Measurements from ENCODE around the gene ATP7B. TPM values are rescaled to one million over a fixed set of nuclear protein-coding genes. Genes with fewer than 3 reads are reported as not detected.

The ATP7B gene
- total RNA-seq, 2 experiments from 2014 or later = 0.40 to 0.76 TPM

DNA sequence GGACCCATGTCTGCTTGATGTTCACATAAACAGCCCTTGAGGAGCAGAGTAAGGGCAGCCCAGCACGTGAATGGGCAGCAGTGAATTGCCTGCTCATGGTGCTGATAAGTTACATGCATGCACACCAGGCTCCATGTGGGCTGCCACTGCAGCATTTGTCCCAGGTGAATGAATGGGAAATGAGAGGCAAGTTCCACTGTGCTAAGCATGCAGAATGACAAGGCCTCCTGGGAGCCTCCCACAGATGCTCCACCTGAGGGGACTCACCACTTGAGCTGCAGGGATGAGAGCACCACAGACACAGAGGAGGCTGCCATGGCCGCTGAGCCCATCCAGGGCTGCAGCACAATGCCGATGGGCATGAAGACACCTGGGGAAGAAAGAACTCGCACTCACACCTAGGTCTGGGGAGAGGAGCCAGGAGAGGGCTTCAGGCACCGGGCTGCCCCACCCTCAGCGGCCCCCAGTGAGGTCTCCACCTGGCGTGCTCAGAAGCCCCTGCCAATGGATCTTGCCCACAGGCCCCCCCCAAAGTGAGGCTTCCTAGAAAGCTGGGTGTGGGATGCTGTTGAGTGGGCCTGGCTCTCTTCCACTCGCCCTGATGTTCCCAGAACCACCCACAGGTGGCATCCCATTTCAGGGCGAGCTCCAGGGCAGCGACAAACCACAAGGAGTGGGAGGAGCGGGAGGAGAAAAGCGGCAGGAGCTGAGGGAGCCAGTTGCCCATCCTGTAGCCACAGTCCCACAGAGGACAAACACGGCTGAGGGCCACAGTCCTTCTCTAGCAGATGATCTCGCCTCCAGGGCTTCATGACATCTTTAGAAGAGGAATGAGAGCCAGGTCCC is 75.7 kb downstream of the ATP7B start:
- Histone ChIP-seq H3K9me3 (ENCODE audit: low read length) (no peaks in the 10 kb centered on the region), H3K4me1 (ENCODE audit: insufficient read depth, low read length, poor library complexity, severe bottlenecking) (no peaks in the 10 kb centered on the region), H3K79me2 (ENCODE audit: insufficient read depth, low read depth, low read length) (no peaks in the 10 kb centered on the region), H3K27ac (ENCODE audit: low read depth, low read length, poor library complexity, severe bottlenecking) (no peak overlapping the region), H4K20me1 (ENCODE audit: insufficient read depth, low read length) (no peaks in the 10 kb centered on the region), H3K4me2 (ENCODE audit: low read length) (no peak overlapping the region), H3K4me3 (ENCODE audit: low read depth, low read length, poor library complexity, severe bottlenecking) (no peak overlapping the region), H3K36me3 (ENCODE audit: insufficient read depth, low read length) (no peaks in the 10 kb centered on the region), H3K9me2 (ENCODE audit: insufficient read depth, low read length) (no peaks in the 10 kb centered on the region), H2AFZ (ENCODE audit: low read length) (no peak overlapping the region)
- ChIA-PET POLR2A (interaction anchor here (0.6 kb wide), 1 partner anchor 303 kb away, joined by 3 read pairs; no protein-coding TSS in a partner anchor), CTCF (ENCODE audit: unreplicated experiment) (no interaction called here)
- intact Hi-C loops (cut with micrococcal nuclease; ENCODE audit: unreplicated experiment) = no loop called here
- TF ChIP-seq EZH2phosphoT487 (IDR thresholded peaks at IDR 0.05; ENCODE audit: borderline replicate concordance, low read depth, low read length) = no peak
- TF ChIP-seq, protein P1, sequence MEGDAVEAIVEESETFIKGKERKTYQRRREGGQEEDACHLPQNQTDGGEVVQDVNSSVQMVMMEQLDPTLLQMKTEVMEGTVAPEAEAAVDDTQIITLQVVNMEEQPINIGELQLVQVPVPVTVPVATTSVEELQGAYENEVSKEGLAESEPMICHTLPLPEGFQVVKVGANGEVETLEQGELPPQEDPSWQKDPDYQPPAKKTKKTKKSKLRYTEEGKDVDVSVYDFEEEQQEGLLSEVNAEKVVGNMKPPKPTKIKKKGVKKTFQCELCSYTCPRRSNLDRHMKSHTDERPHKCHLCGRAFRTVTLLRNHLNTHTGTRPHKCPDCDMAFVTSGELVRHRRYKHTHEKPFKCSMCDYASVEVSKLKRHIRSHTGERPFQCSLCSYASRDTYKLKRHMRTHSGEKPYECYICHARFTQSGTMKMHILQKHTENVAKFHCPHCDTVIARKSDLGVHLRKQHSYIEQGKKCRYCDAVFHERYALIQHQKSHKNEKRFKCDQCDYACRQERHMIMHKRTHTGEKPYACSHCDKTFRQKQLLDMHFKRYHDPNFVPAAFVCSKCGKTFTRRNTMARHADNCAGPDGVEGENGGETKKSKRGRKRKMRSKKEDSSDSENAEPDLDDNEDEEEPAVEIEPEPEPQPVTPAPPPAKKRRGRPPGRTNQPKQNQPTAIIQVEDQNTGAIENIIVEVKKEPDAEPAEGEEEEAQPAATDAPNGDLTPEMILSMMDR (conservative IDR thresholded peaks at IDR 0.05; ENCODE audit: low read length) = peak; percentile 48
- no TSS peak for BruUV-seq (replicated peaks)
- DNase-seq (ENCODE audit: low spot score) = no peak

DNA sequence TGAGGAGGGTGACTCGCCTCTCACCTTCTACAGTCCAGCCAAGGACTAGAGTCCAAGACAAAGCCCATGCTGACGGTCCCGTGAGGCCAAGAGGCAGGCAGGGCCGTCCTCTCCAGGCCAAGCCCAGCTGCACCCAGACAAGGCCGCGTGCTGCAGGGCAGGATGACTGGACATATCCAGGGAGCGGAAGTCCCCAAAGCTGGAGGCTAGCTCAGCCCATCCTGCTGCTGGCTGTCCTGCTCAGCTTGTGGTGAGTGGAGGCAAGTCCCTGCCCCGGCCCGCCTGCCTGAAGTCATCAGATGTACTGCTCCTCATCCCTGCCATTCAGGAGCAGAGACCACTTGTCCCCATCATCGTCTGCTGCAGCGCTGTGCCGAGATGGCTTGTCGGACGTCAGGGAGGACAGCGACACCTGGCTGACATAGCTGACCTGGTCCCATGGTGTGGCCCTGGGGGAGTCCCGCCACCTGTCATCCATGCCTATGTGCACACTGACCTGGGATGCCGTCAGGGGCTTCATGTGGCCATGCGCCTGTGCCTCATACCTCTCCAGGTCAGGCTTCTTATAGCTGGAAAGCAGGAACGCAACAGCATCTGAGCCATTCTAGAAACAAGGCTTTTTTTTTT is 76.7 kb downstream of the ATP7B start:
- no peak for TF ChIP-seq EZH2phosphoT487 (IDR thresholded peaks at IDR 0.05; ENCODE audit: borderline replicate concordance, low read depth, low read length)
- TF ChIP-seq, protein P1 (conservative IDR thresholded peaks at IDR 0.05; ENCODE audit: low read length) = no peak
- H3K27ac ChIP-seq (ENCODE audit: low read depth, low read length, poor library complexity, severe bottlenecking) = no peak overlapping the region
- intact Hi-C loops (cut with micrococcal nuclease; ENCODE audit: unreplicated experiment) = no loop called here
- ChIA-PET CTCF (ENCODE audit: unreplicated experiment) (no interaction called here), POLR2A (no interaction called here)
- no TSS peak for BruUV-seq (replicated peaks)
- no peaks in the 10 kb centered on the region for H4K20me1 ChIP-seq (ENCODE audit: insufficient read depth, low read length)
- no peaks in the 10 kb centered on the region for H3K36me3 ChIP-seq (ENCODE audit: insufficient read depth, low read length)
- H3K9me3 ChIP-seq (ENCODE audit: low read length) = no peaks in the 10 kb centered on the region
- no peaks in the 10 kb centered on the region for H3K9me2 ChIP-seq (ENCODE audit: insufficient read depth, low read length)
- no peak overlapping the region for H3K4me2 ChIP-seq (ENCODE audit: low read length)
- no peak overlapping the region for H3K4me3 ChIP-seq (ENCODE audit: low read depth, low read length, poor library complexity, severe bottlenecking)
- no peak overlapping the region for H2AFZ ChIP-seq (ENCODE audit: low read length)
- DNase-seq (ENCODE audit: low spot score) = no peak
- no peaks in the 10 kb centered on the region for H3K4me1 ChIP-seq (ENCODE audit: insufficient read depth, low read length, poor library complexity, severe bottlenecking)
- no peaks in the 10 kb centered on the region for H3K79me2 ChIP-seq (ENCODE audit: insufficient read depth, low read depth, low read length)
